A549 (cell line): ENCODE results near the gene FER. TPM values are rescaled to one million over a fixed set of nuclear protein-coding genes. Genes with fewer than 3 reads are reported as not detected.

Source experiments
- ATAC-seq, 2 experiments: fragments of 200-7000 bp in 1 of 2; fragments of >200 bp in 1 of 2; cut with Nextera tagmentation in 1 of 2; cut with Tn5 transposase in 1 of 2; 3 replicates each; pipeline versions ENCODE4 v1.8.0 to v1.9.1; 2018 to 2020; ENCODE audit warnings: mild to moderate bottlenecking in 1 of 2, moderate library complexity in 1 of 2
- CTCF ChIA-PET: fragments of 300-600 bp; sonication (Branson Sonifier 250); formaldehyde crosslinking; extraction: SDS; loops from one replicate; lab custom pipeline; 2021; ENCODE audit warnings: antibody characterized with exemption, inconsistent platforms; lab: Yijun Ruan, JAX
- POLR2A ChIA-PET: fragments of 350-600 bp; formaldehyde crosslinking; extraction: SDS; loops from one replicate; lab custom pipeline; 2021; ENCODE audit warnings: antibody characterized with exemption, inconsistent platforms; lab: Yijun Ruan, JAX
- DNase-seq, 2 experiments: peaks; one replicate each; pipeline versions ENCODE4 v3.0.0 to v3.0.0-alpha.2; 2011 to 2016; ENCODE audit warnings: low read depth in 1 of 2, low spot score in 1 of 2
- FAIRE-seq: peaks from 2 replicates; lab custom pipeline; 2011; peaks lifted over from hg19 to GRCh38; lab: Jason Lieb, UNC
- H3K27ac ChIP-seq, 2 experiments: fragments of >200 bp; sonication (Bioruptor Twin); formaldehyde crosslinking; 3 replicates each; pipeline ENCODE4 v1.5.1; 2016 to 2017
- H3K4me1 ChIP-seq: fragments of >200 bp; sonication (Bioruptor Twin); formaldehyde crosslinking; 3 replicates; pipeline ENCODE4 v1.6.1; 2016
- H3K4me2 ChIP-seq: fragments of >200 bp; sonication (Bioruptor Twin); formaldehyde crosslinking; 3 replicates; pipeline ENCODE4 v1.6.1; 2016
- H3K4me3 ChIP-seq: fragments of >200 bp; sonication (Bioruptor Twin); formaldehyde crosslinking; 3 replicates; pipeline ENCODE4 v1.5.1; 2016
- H3K9me3 ChIP-seq: fragments of >200 bp; sonication (Bioruptor Twin); formaldehyde crosslinking; 3 replicates; pipeline ENCODE4 v1.6.1; 2016
- CBX8 ChIP-seq: fragments of 200-600 bp; sonication (generic); IDR thresholded peaks from 2 replicates; pipeline ENCODE4 v1.6.1; 2016
- CHD2 ChIP-seq: fragments of 150-350 bp; IDR thresholded peaks from 2 replicates; pipeline ENCODE4 v1.6.1; 2014; ENCODE audit warnings: low read length; ENCODE audit not compliant: partially characterized antibody
- CHD4 ChIP-seq: fragments of 200-600 bp; sonication (generic); IDR thresholded peaks from 2 replicates; pipeline ENCODE4 v1.6.1; 2016; ENCODE audit warnings: antibody characterized with exemption, mild to moderate bottlenecking, borderline replicate concordance
- EHMT2 ChIP-seq: fragments of 200-600 bp; sonication (generic); IDR thresholded peaks from 2 replicates; pipeline ENCODE4 v1.6.1; 2016; ENCODE audit warnings: antibody characterized with exemption, low read depth, mild to moderate bottlenecking, moderate library complexity
- EP300 ChIP-seq, 2 experiments: fragments of >200 bp; sonication (Bioruptor Twin); formaldehyde crosslinking; IDR thresholded peaks; 2 replicates in 1 of 2; 3 replicates in 1 of 2; pipeline ENCODE4 v1.6.1; 2016 to 2017
- FOSB ChIP-seq: fragments of 250-450 bp; sonication (Bioruptor Pico); IDR thresholded peaks from 2 replicates; pipeline ENCODE4 v1.5.0; 2020; ENCODE audit warnings: mild to moderate bottlenecking, moderate library complexity
- FOSL2 ChIP-seq, 2 experiments: fragments of 450-650 bp in 1 of 2; fragments of >200 bp in 1 of 2; sonication (Bioruptor Twin) in 1 of 2; formaldehyde crosslinking; IDR thresholded peaks; 2 replicates each; pipeline versions ENCODE4 v1.5.0 to v1.6.1; 2016 to 2020; ENCODE audit warnings: mild to moderate bottlenecking in 1 of 2, moderate library complexity in 1 of 2
- HES2 ChIP-seq: fragments of >200 bp; sonication (Bioruptor Twin); formaldehyde crosslinking; IDR thresholded peaks from 2 replicates; pipeline ENCODE4 v1.6.1; 2016
- HOXA7 ChIP-seq: fragments of 250-450 bp; sonication (Bioruptor Pico); IDR thresholded peaks from 2 replicates; pipeline ENCODE4 v1.5.0; 2020; ENCODE audit warnings: mild to moderate bottlenecking, moderate library complexity
- JUNB ChIP-seq: fragments of >200 bp; sonication (Bioruptor Twin); formaldehyde crosslinking; IDR thresholded peaks from 2 replicates; pipeline ENCODE4 v1.6.1; 2016
- KDM5A ChIP-seq: fragments of 200-600 bp; sonication (generic); IDR thresholded peaks from 2 replicates; pipeline ENCODE4 v1.6.1; 2016; ENCODE audit warnings: antibody characterized with exemption, mild to moderate bottlenecking
- MAFK ChIP-seq: fragments of 450-650 bp; IDR thresholded peaks from 2 replicates; pipeline ENCODE4 v1.6.1; 2014; ENCODE audit not compliant: partially characterized antibody
- NFE2L2 ChIP-seq: fragments of 150-350 bp; conservative IDR thresholded peaks from 2 replicates; pipeline ENCODE4 v1.6.1; 2014; ENCODE audit warnings: low read length
- PHF8 ChIP-seq: fragments of 200-600 bp; sonication (generic); IDR thresholded peaks from 2 replicates; pipeline ENCODE4 v1.6.1; 2016; ENCODE audit warnings: low read depth, mild to moderate bottlenecking, antibody characterized with exemption, moderate library complexity, borderline replicate concordance
- RAD21 ChIP-seq, 2 experiments: fragments of >200 bp in 1 of 2; sonication (Bioruptor Twin) in 1 of 2; formaldehyde crosslinking in 1 of 2; IDR thresholded peaks in 1 of 2; conservative IDR thresholded peaks in 1 of 2; 2 replicates in 1 of 2; 3 replicates in 1 of 2; pipeline ENCODE4 v1.6.1; 2012 to 2018; ENCODE audit warnings: inconsistent platforms in 1 of 2
- RFX5 ChIP-seq: fragments of 450-650 bp; IDR thresholded peaks from 2 replicates; pipeline ENCODE4 v1.7.1; 2014; ENCODE audit warnings: antibody characterized with exemption, mild to moderate bottlenecking, moderate library complexity
- RNF2 ChIP-seq: fragments of 200-600 bp; sonication (generic); IDR thresholded peaks from 2 replicates; pipeline ENCODE4 v1.6.1; 2016; ENCODE audit warnings: low read depth, mild to moderate bottlenecking, antibody characterized with exemption, moderate library complexity, borderline replicate concordance
- TFCP2L1 ChIP-seq: fragments of 250-450 bp; sonication (Bioruptor Pico); IDR thresholded peaks from 2 replicates; pipeline ENCODE4 v1.5.0; 2021; ENCODE audit warnings: mild to moderate bottlenecking
- TP53 ChIP-seq: fragments of 250-450 bp; sonication (Bioruptor Pico); IDR thresholded peaks from 2 replicates; pipeline ENCODE4 v1.5.0; 2021; ENCODE audit warnings: mild to moderate bottlenecking, moderate library complexity
- ZFP36 ChIP-seq: fragments of 450-650 bp; IDR thresholded peaks from 2 replicates; pipeline ENCODE4 v1.6.1; 2014; ENCODE audit warnings: borderline replicate concordance; ENCODE audit not compliant: partially characterized antibody
- ZSCAN20 ChIP-seq: fragments of 250-450 bp; sonication (Bioruptor Pico); IDR thresholded peaks from 2 replicates; pipeline ENCODE4 v1.8.0; 2022; ENCODE audit warnings: mild to moderate bottlenecking, moderate library complexity
- WGBS: methylation state at CpG from one replicate; pipeline ENCODE4 v1.1.6; 2017; ENCODE audit errors: missing lambda C conversion rate; 5-methylcytosine and 5-hydroxymethylcytosine counted together
- polyA plus RNA-seq, 4 experiments: library from polyadenylated mRNA; depleted of rRNA in 3 of 4; stranded (reverse); fragments of >200 nt; fragmentation: RNase III in 1 of 4; extraction: RNeasy Plus Mini Kit Qiagen cat#74134 plus additional on column Dnase treatment in 1 of 4; gene quantifications; 2 replicates in 3 of 4; 3 replicates in 1 of 4; pipeline ENCODE4 v1.2.3, GENCODE V29; 2011 to 2017
- TF ChIP-seq, protein P1 (sequence below): fragments of 250-450 bp; sonication (Bioruptor Pico); IDR thresholded peaks from 2 replicates; pipeline ENCODE4 v1.5.0; 2020; ENCODE audit warnings: low read depth, mild to moderate bottlenecking, moderate library complexity

Gene FER
- polyA plus RNA-seq, 2 of the 4 experiments (the other 2 are of a cell fraction), result 3.6 to 12.3 TPM

- H3K4me1 ChIP-seq, result no peaks in the 10 kb centered on the region
- TF ChIP-seq HOXA7 (no peak), ZFP36 (no peak), PHF8 (no peak), JUNB (no peak), RAD21 (conservative IDR thresholded peaks at IDR 0.05 in 1 of 2, IDR thresholded peaks at IDR 0.05 in 1 of 2) (no peak), RFX5 (no peak)
Observed at GRCh38 chr5:109143031-109143430, 395.3 kb downstream of the FER start.

DNA sequence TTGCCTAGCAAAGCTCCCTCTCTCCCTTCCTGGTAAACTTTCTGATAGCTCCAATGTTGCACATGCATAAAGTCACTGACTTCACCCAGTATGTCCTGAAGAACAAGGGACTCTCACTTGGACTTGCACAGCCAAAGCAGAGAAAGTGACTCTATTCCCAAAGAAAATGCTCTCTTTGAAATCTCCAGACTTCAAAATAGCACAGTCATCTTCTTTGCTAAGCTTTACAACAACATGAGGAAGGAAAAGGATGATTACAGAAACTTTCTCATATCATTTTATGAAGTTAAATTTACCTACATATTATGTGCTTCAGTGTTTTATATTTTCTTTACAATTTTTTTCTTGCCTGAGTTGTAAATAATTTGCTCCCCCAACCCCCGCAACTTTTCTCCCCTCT is 397.4 kb downstream of the FER start:
- H3K27ac ChIP-seq, result no peak overlapping the region
- no peaks in the 10 kb centered on the region for H3K4me1 ChIP-seq
- POLR2A ChIA-PET, result no interaction called here
- H3K4me3 ChIP-seq, result no peak overlapping the region
- ATAC-seq (no peak), DNase-seq (no peak), FAIRE-seq (no peak)
- no peak overlapping the region for H3K4me2 ChIP-seq
- 93% methylated on average over 1 of the region's 1 CpG for WGBS
- CTCF ChIA-PET, result interaction anchor here (0.8 kb wide), 1 partner anchor 12 kb away, joined by 3 read pairs; no protein-coding TSS in a partner anchor
- no peaks in the 10 kb centered on the region for H3K9me3 ChIP-seq
- TF ChIP-seq CHD2, result no peak
- TF ChIP-seq NFE2L2, result peak; percentile 47
- TF ChIP-seq TFCP2L1 (CRISPR knock-in tag), result no peak
- TF ChIP-seq MAFK, result peak; percentile 51
- TF ChIP-seq HES2, result no peak

More at GRCh38 chr5:109143031-109143430, 395.3 kb downstream of the FER start:
- no peak for DNase-seq
- ATAC-seq, result no peak
- Histone ChIP-seq H3K9me3 (no peaks in the 10 kb centered on the region), H3K4me2 (no peak overlapping the region), H3K27ac (no peak overlapping the region), H3K4me3 (no peak overlapping the region)
- ChIA-PET CTCF (no interaction called here), POLR2A (no interaction called here)
- no peak for FAIRE-seq

- no peak overlapping the region for H3K27ac ChIP-seq
- CTCF ChIA-PET, result no interaction called here
- POLR2A ChIA-PET, result no interaction called here
- DNase-seq (no peak), ATAC-seq (no peak), FAIRE-seq (no peak)
- H3K4me3 ChIP-seq, result no peak overlapping the region
- H3K9me3 ChIP-seq, result no peaks in the 10 kb centered on the region
- no peak overlapping the region for H3K4me2 ChIP-seq
- 81% methylated on average over 3 of the region's 3 CpGs for WGBS
- H3K4me1 ChIP-seq, result no peaks in the 10 kb centered on the region
- TF ChIP-seq FOSB, result no peak
- TF ChIP-seq NFE2L2, result no peak
- TF ChIP-seq ZSCAN20 (CRISPR knock-in tag), result no peak
- TF ChIP-seq RFX5, result no peak
- no peak for TF ChIP-seq EP300 (IDR thresholded peaks at IDR 0.05)
- no peak for TF ChIP-seq EHMT2
- TF ChIP-seq HES2, result no peak
- TF ChIP-seq KDM5A, result no peak
- no peak for TF ChIP-seq CBX8
- no peak for TF ChIP-seq CHD4
- TF ChIP-seq RNF2, result no peak
- TF ChIP-seq, protein P1, sequence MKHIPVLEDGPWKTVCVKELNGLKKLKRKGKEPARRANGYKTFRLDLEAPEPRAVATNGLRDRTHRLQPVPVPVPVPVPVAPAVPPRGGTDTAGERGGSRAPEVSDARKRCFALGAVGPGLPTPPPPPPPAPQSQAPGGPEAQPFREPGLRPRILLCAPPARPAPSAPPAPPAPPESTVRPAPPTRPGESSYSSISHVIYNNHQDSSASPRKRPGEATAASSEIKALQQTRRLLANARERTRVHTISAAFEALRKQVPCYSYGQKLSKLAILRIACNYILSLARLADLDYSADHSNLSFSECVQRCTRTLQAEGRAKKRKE (CRISPR knock-in tag), result no peak
- no peak for TF ChIP-seq FOSL2 (IDR thresholded peaks at IDR 0.05)
- no peak for TF ChIP-seq FOSL2 (CRISPR knock-in tag; IDR thresholded peaks at IDR 0.05)
- no peak for TF ChIP-seq HOXA7
- no peak for TF ChIP-seq TP53 (CRISPR knock-in tag)
Observed at GRCh38 chr5:109146591-109146990, 398.9 kb downstream of the FER start.
